Chondrocyte (in vitro differentiated cells): ENCODE results near the gene SLC6A19. TPM values are rescaled to one million over a fixed set of nuclear protein-coding genes. Genes with fewer than 3 reads are reported as not detected.

Experiments
- DNase-seq: peaks from one replicate; pipeline ENCODE4 v3.0.0; 2021; ENCODE audit warnings: mixed read lengths, low spot score
- H3K27ac Mint-ChIP-seq: one replicate; pipeline ENCODE4 v1.8.0; 2021; ENCODE audit warnings: mild to moderate bottlenecking, moderate library complexity, mixed read lengths; ENCODE audit not compliant: unreplicated experiment
- H3K27me3 Mint-ChIP-seq: 2 replicates; pipeline ENCODE4 v1.8.0; 2021; ENCODE audit warnings: low read depth, mixed read lengths
- H3K36me3 Mint-ChIP-seq: 2 replicates; pipeline ENCODE4 v1.8.0; 2021; ENCODE audit warnings: low read depth, mixed read lengths
- H3K4me1 Mint-ChIP-seq: 2 replicates; pipeline ENCODE4 v1.8.0; 2021; ENCODE audit warnings: low read depth, mild to moderate bottlenecking, mixed read lengths
- H3K4me3 Mint-ChIP-seq: one replicate; pipeline ENCODE4 v1.8.0; 2021; ENCODE audit warnings: mild to moderate bottlenecking, moderate library complexity, mixed read lengths; ENCODE audit not compliant: unreplicated experiment
- H3K9me3 Mint-ChIP-seq: 2 replicates; pipeline ENCODE4 v1.8.0; 2021; ENCODE audit warnings: low read depth, mixed read lengths
- total RNA-seq: library from RNA; stranded (reverse); gene quantifications from 3 replicates; pipeline ENCODE4 v1.2.1, GENCODE V29; 2021
- TF ChIP-seq, protein P1 (sequence below): fragments of 200-600 bp; sonication (generic); IDR thresholded peaks from 2 replicates; pipeline ENCODE4 v1.5.0; 2021; ENCODE audit warnings: antibody characterized with exemption, mild to moderate bottlenecking, moderate library complexity

The SLC6A19 gene
- total RNA-seq, 1 donor from 2014 or later = not detected

- Mint-ChIP-seq H3K27me3 (peaks cover 37% of the 10 kb centered on the region), H3K4me3 (no peak overlapping the region), H3K27ac (no peak overlapping the region), H3K9me3 (no peaks in the 10 kb centered on the region), H3K36me3 (no peaks in the 10 kb centered on the region), H3K4me1 (peaks cover 4% of the 10 kb centered on the region)
- DNase-seq = no peak
- TF ChIP-seq, protein P1, sequence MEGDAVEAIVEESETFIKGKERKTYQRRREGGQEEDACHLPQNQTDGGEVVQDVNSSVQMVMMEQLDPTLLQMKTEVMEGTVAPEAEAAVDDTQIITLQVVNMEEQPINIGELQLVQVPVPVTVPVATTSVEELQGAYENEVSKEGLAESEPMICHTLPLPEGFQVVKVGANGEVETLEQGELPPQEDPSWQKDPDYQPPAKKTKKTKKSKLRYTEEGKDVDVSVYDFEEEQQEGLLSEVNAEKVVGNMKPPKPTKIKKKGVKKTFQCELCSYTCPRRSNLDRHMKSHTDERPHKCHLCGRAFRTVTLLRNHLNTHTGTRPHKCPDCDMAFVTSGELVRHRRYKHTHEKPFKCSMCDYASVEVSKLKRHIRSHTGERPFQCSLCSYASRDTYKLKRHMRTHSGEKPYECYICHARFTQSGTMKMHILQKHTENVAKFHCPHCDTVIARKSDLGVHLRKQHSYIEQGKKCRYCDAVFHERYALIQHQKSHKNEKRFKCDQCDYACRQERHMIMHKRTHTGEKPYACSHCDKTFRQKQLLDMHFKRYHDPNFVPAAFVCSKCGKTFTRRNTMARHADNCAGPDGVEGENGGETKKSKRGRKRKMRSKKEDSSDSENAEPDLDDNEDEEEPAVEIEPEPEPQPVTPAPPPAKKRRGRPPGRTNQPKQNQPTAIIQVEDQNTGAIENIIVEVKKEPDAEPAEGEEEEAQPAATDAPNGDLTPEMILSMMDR = no peak
Observed at GRCh38 chr5:1163366-1163765, 38.0 kb upstream of the SLC6A19 start.

DNA sequence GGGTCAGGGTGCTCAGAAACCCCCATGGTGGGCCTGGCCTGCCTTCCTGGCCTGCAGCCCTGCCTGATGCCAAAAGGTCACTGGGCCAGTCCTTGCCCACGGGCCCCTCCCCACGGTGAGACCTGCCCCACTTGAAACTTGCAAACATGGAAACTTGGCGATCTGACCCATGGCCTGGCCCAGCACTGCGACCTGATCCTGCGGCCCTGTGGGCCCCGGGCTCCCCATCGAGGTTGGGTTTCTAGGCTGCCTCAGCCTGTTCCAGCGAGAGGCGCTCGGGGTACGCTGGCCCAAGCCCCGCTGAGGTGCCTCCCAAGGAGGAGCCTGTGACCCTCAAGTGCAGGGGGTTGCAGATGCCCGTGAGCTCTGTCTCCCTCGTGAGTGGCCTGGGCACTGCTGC is 37.5 kb upstream of the SLC6A19 start:
- H3K36me3 Mint-ChIP-seq = no peaks in the 10 kb centered on the region
- H3K9me3 Mint-ChIP-seq = no peaks in the 10 kb centered on the region
- H3K4me3 Mint-ChIP-seq = no peak overlapping the region
- H3K27me3 Mint-ChIP-seq = peaks cover 32% of the 10 kb centered on the region
- DNase-seq = no peak
- peaks cover 4% of the 10 kb centered on the region for H3K4me1 Mint-ChIP-seq
- TF ChIP-seq, protein P1 = no peak
- H3K27ac Mint-ChIP-seq = no peak overlapping the region

GRCh38 chr5:1164696-1165630 is 36.4 kb upstream of the SLC6A19 start:
- Mint-ChIP-seq H3K9me3 (no peaks in the 10 kb centered on the region), H3K36me3 (no peaks in the 10 kb centered on the region), H3K27ac (no peak overlapping the region), H3K4me1 (peaks cover 4% of the 10 kb centered on the region), H3K4me3 (no peak overlapping the region), H3K27me3 (peaks cover 21% of the 10 kb centered on the region)
- DNase-seq = no peak
- TF ChIP-seq, protein P1 = no peak

DNA sequence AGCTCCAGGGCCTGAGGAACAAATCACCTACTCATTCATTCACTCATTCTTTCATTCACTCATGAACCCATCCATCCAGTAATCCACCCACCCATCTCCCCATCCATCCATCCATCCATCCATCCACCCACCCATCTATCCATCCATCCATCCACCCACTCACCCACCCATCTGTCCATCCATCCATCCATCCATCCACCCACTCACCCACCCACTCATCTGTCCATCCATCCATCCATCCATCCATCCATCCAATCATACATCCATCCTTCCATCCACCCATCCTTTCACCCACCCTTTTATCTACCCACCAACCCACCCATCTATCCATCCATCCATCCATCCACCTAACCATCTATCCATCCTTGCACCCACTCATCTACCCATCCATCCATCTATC is 35.5 kb upstream of the SLC6A19 start:
- Mint-ChIP-seq H3K4me1 (peaks cover 4% of the 10 kb centered on the region), H3K9me3 (no peaks in the 10 kb centered on the region), H3K27ac (no peak overlapping the region), H3K27me3 (peaks cover 18% of the 10 kb centered on the region), H3K36me3 (no peaks in the 10 kb centered on the region), H3K4me3 (no peak overlapping the region)
- no peak for DNase-seq
- TF ChIP-seq, protein P1 = no peak

- TF ChIP-seq, protein P1 = no peak
- Mint-ChIP-seq H3K4me3 (no peak overlapping the region), H3K9me3 (no peaks in the 10 kb centered on the region), H3K27ac (no peak overlapping the region), H3K36me3 (no peaks in the 10 kb centered on the region), H3K27me3 (peaks cover 22% of the 10 kb centered on the region), H3K4me1 (peaks cover 4% of the 10 kb centered on the region)
- DNase-seq = no peak
Observed at GRCh38 chr5:1166370-1166769, 35.0 kb upstream of the SLC6A19 start.
